K562 (cell line): ENCODE results near the gene MEFV. TPM values are rescaled to one million over a fixed set of nuclear protein-coding genes. Genes with fewer than 3 reads are reported as not detected.
A peak's percentile ranks its signal among the peaks of the same experiment; 100 is the strongest.

Experiments
- CBFA2T2 ChIP-seq: fragments of 450-650 bp; conservative IDR thresholded peaks from 2 replicates; pipeline ENCODE4 v1.6.1; 2017; ENCODE audit warnings: mild to moderate bottlenecking
- CC2D1A ChIP-seq: fragments of 450-650 bp; IDR thresholded peaks from 2 replicates; pipeline ENCODE4 v1.6.1; 2017; ENCODE audit warnings: mild to moderate bottlenecking
- CCAR2 ChIP-seq: fragments of 200-400 bp; formaldehyde crosslinking; IDR thresholded peaks from 2 replicates; pipeline ENCODE4 v1.6.1; 2017; ENCODE audit warnings: mild to moderate bottlenecking, low read depth, low read length
- CLOCK ChIP-seq: fragments of 250-450 bp; sonication (Bioruptor Pico); IDR thresholded peaks from 2 replicates; pipeline ENCODE4 v1.4.0; 2020; ENCODE audit warnings: mild to moderate bottlenecking, moderate library complexity, borderline replicate concordance
- CREM ChIP-seq: IDR thresholded peaks from 2 replicates; pipeline ENCODE4 v1.6.1; 2014; ENCODE audit warnings: antibody characterized with exemption, low read depth
- CXXC5 ChIP-seq: fragments of 250-450 bp; sonication (Bioruptor Pico); IDR thresholded peaks from 2 replicates; pipeline ENCODE4 v1.8.0; 2022; ENCODE audit warnings: inconsistent platforms, mild to moderate bottlenecking, moderate library complexity
- E2F4 ChIP-seq: sonication (generic); formaldehyde crosslinking; IDR thresholded peaks from 2 replicates; pipeline ENCODE4 v1.8.0; 2022; ENCODE audit warnings: mild to moderate bottlenecking, low read depth, missing genetic modification reagents
- ELF2 ChIP-seq: fragments of 250-450 bp; sonication (Bioruptor Pico); IDR thresholded peaks from 2 replicates; pipeline ENCODE4 v1.5.0; 2021; ENCODE audit warnings: mild to moderate bottlenecking
- KLF16 ChIP-seq: IDR thresholded peaks from 2 replicates; pipeline ENCODE4 v1.6.1; 2016; ENCODE audit warnings: antibody characterized with exemption
- MED1 ChIP-seq: sonication (generic); formaldehyde crosslinking; IDR thresholded peaks from 2 replicates; pipeline ENCODE4 v1.8.1; 2023; ENCODE audit warnings: missing genetic modification reagents, borderline replicate concordance
- MEIS2 ChIP-seq: fragments of 450-650 bp; IDR thresholded peaks from 2 replicates; pipeline ENCODE4 v1.6.1; 2014; ENCODE audit warnings: mild to moderate bottlenecking; ENCODE audit not compliant: partially characterized antibody
- MITF ChIP-seq: IDR thresholded peaks from 2 replicates; pipeline ENCODE4 v1.6.1; 2014; ENCODE audit warnings: antibody characterized with exemption
- MLLT1 ChIP-seq, 2 experiments: fragments of 450-650 bp; IDR thresholded peaks; 2 replicates each; pipeline ENCODE4 v1.6.1; 2016
- PTBP1 ChIP-seq: fragments of 200-400 bp; formaldehyde crosslinking; IDR thresholded peaks from 2 replicates; pipeline ENCODE4 v1.6.1; 2017; ENCODE audit warnings: low read depth, low read length
- RBFOX2 ChIP-seq: fragments of 200-400 bp; formaldehyde crosslinking; IDR thresholded peaks from 2 replicates; pipeline ENCODE4 v1.6.1; 2017; ENCODE audit warnings: low read depth, mild to moderate bottlenecking, low read length, moderate library complexity
- SAFB2 ChIP-seq: fragments of 200-400 bp; formaldehyde crosslinking; IDR thresholded peaks from 2 replicates; pipeline ENCODE4 v1.6.1; 2018; ENCODE audit warnings: borderline replicate concordance, low read length, low read depth, moderate library complexity; ENCODE audit not compliant: severe bottlenecking
- SNAPC5 ChIP-seq: fragments of 250-450 bp; sonication (Bioruptor Pico); IDR thresholded peaks from 2 replicates; pipeline ENCODE4 v1.8.0; 2021; ENCODE audit warnings: moderate library complexity, mild to moderate bottlenecking, inconsistent platforms
- TFAP4 ChIP-seq: sonication (generic); formaldehyde crosslinking; IDR thresholded peaks from 2 replicates; pipeline ENCODE4 v1.8.0; 2022; ENCODE audit warnings: missing genetic modification reagents, mild to moderate bottlenecking, moderate library complexity, borderline replicate concordance
- ZNF282 ChIP-seq: sonication (generic); formaldehyde crosslinking; IDR thresholded peaks from 2 replicates; pipeline ENCODE4 v1.8.1; 2023; ENCODE audit warnings: missing genetic modification reagents
- ZNF586 ChIP-seq: fragments of 450-650 bp; formaldehyde crosslinking; conservative IDR thresholded peaks from 2 replicates; pipeline ENCODE4 v1.4.0; 2020; ENCODE audit warnings: mild to moderate bottlenecking, moderate library complexity
- polyA plus RNA-seq, 8 experiments: library from polyadenylated mRNA; depleted of rRNA in 4 of 8; stranded (reverse) in 5 of 8; unstranded in 3 of 8; fragments of >200 nt; fragmentation: Nextera tagmentation in 2 of 8; fragmentation: Illumina TruSeq in 1 of 8; extraction: Ambion mirVana in 2 of 8; extraction: Trizol in 1 of 8; gene quantifications; 2 replicates each; pipeline versions ENCODE4 v1.2.1 to v1.2.3, GENCODE V29; 2011 to 2014; ENCODE audit warnings: inconsistent platforms in 1 of 8, missing spikeins in 1 of 8
- total RNA-seq, 7 experiments: library from RNA; depleted of rRNA in 6 of 7; stranded (reverse); fragments of >200 nt in 6 of 7; fragmentation: Illumina TruSeq in 2 of 7; extraction: Trizol in 2 of 7; gene quantifications; 2 replicates each; pipeline versions ENCODE4 v1.2.1 to v1.2.3, GENCODE V29; 2011 to 2021; ENCODE audit warnings: low replicate concordance in 1 of 7

MEFV gene
- total and polyA plus RNA-seq, 9 of the 15 experiments (the other 6 are each of a cell fraction or from before 2014, with no cell fraction given) = 0.14 TPM; not detected in 8

GRCh38 chr16:3305109-3306068 lies 49.0 kb upstream of the MEFV start, which contains the start of the genes TIGD7 and ZNF75A (continued):
- TF ChIP-seq ELF2 (peak; percentile 43; the same call in 1 of the 2 replicates), KLF16 (no peak), RBFOX2 (peak; percentile 99), TFAP4 (CRISPR knock-in tag) (peak; percentile 87), CBFA2T2 (no peak), CXXC5 (peak; percentile 85), ZNF282 (peak; percentile 28), E2F4 (CRISPR knock-in tag) (no peak; the same call in 1 of the 2 replicates), MEIS2 (no peak), PTBP1 (0 out of 2 replicates have a peak, but pooled peaks have one; percentile 20), CC2D1A (no peak), SNAPC5 (CRISPR knock-in tag) (no peak), CCAR2 (no peak), CREM (peak; percentile 91), MED1 (CRISPR knock-in tag) (no peak), MLLT1 (IDR thresholded peaks at IDR 0.05) (0 out of 4 replicates have a peak, but pooled peaks of 1 of the 2 experiments have one; percentile 14), CLOCK (no peak), ZNF586 (CRISPR knock-in tag) (no peak), MITF (no peak), SAFB2 (no peak)
